Measurements from ENCODE around the gene RNF220.

DNA sequence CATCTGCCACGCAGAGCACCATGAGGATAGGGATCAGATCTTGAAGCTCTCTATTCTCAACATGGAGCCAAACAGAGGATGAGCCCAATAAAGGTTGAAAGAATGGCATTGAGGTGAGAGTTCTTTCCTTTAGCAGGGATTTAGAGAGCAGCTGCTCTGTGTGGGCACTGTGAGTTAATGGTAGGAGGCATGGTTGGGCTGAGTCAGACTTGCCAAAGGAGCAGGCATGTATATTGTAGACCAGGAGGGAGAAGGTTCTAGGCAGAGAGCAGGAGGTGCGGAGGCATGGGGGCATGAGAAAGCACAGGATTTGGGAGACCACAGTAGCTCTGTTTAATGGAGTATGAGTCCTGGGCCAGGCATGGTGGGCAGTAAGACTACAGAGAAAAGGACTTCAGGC is 237.2 kb downstream of the RNF220 start:
- no peak for TF ChIP-seq CTCF (IDR thresholded peaks at IDR 0.05 in 8 of 11, conservative IDR thresholded peaks at IDR 0.05 in 3 of 11)
- no peak for TF ChIP-seq POLR2AphosphoS5 (IDR thresholded peaks at IDR 0.05)
- no peak for TF ChIP-seq POLR2A (IDR thresholded peaks at IDR 0.05)

Data from spleen (tissue), 7 donors.